Stimulated activated CD8-positive, alpha-beta memory T cell treated with anti-CD3 and anti-CD28 coated beads, Interleukin-2, amount 100 ng/mL, for 1 hour (primary cell): ENCODE results near the gene MALRD1.

Experiments
- DNase-seq, 2 donors: peaks; one replicate each; pipeline ENCODE4 v3.0.0-alpha.2; 2020; ENCODE audit warnings: low read depth in 2 of 2

MALRD1 gene

GRCh38 chr10:19570991-19571390, 522.4 kb downstream of the MALRD1 start:
- DNase-seq = no peak

- DNase-seq = no peak
Observed at GRCh38 chr10:19572056-19572455, 523.5 kb downstream of the MALRD1 start.

GRCh38 chr10:19576576-19576975, 528.0 kb downstream of the MALRD1 start:
- no peak for DNase-seq

- no peak for DNase-seq
Observed at GRCh38 chr10:19577381-19577780, 528.8 kb downstream of the MALRD1 start.

- DNase-seq = no peak
Observed at GRCh38 chr10:19577807-19578206, 529.2 kb downstream of the MALRD1 start.

GRCh38 chr10:19578571-19578970, 530.0 kb downstream of the MALRD1 start:
- DNase-seq = no peak

GRCh38 chr10:19579761-19580545, 531.4 kb downstream of the MALRD1 start:
- no peak for DNase-seq

- DNase-seq = no peak
Observed at GRCh38 chr10:19580691-19581090, 532.1 kb downstream of the MALRD1 start.

GRCh38 chr10:19588608-19589007, 540.0 kb downstream of the MALRD1 start:
- no peak for DNase-seq

- no peak for DNase-seq
Observed at GRCh38 chr10:19592276-19592675, 543.7 kb downstream of the MALRD1 start.

- no peak for DNase-seq
Observed at GRCh38 chr10:19595212-19595845, 546.7 kb downstream of the MALRD1 start.

- no peak for DNase-seq
Observed at GRCh38 chr10:19605806-19606205, 557.2 kb downstream of the MALRD1 start.

GRCh38 chr10:19606968-19607367, 558.4 kb downstream of the MALRD1 start:
- no peak for DNase-seq

GRCh38 chr10:19611775-19612174, 563.2 kb downstream of the MALRD1 start:
- no peak for DNase-seq

- DNase-seq = no peak
Observed at GRCh38 chr10:19616966-19617365, 568.4 kb downstream of the MALRD1 start.

- no peak for DNase-seq
Observed at GRCh38 chr10:19620811-19621210, 572.2 kb downstream of the MALRD1 start.

- DNase-seq = no peak
Observed at GRCh38 chr10:19623321-19623720, 574.7 kb downstream of the MALRD1 start.

- DNase-seq = no peak
Observed at GRCh38 chr10:19626156-19626555, 577.6 kb downstream of the MALRD1 start.

GRCh38 chr10:19628767-19629560, 580.4 kb downstream of the MALRD1 start:
- DNase-seq = no peak

- no peak for DNase-seq
Observed at GRCh38 chr10:19629567-19629966, 581.0 kb downstream of the MALRD1 start.

GRCh38 chr10:19634163-19634562, 585.6 kb downstream of the MALRD1 start:
- DNase-seq = no peak

GRCh38 chr10:19638182-19638895, 589.7 kb downstream of the MALRD1 start:
- DNase-seq = no peak
